ENCODE measurements around the gene CBLN2.

Gene CBLN2

GRCh38 chr18:72544092-72544886 lies at the start of gene CBLN2:
CBLN2 (minus strand) TSS chr18:72544342; CDS start chr18:72542160, 2,182 bp downstream.
- DNase-seq (ENCODE audit: low spot score) = no peak

GRCh38 chr18:72588360-72588759 lies 44.2 kb upstream of the CBLN2 start:
- no peak for DNase-seq (ENCODE audit: low spot score)

- no peak for DNase-seq (ENCODE audit: low spot score)
These were observed 40.6 kb upstream of the CBLN2 start for GRCh38 chr18:72584787-72585186.

GRCh38 chr18:72581976-72582375 lies 37.8 kb upstream of the CBLN2 start:
- DNase-seq (ENCODE audit: low spot score) = no peak

GRCh38 chr18:72572896-72573295 lies 28.8 kb upstream of the CBLN2 start:
- DNase-seq (ENCODE audit: low spot score) = no peak

GRCh38 chr18:72566290-72566689 lies 22.1 kb upstream of the CBLN2 start:
- DNase-seq (ENCODE audit: low spot score) = no peak

GRCh38 chr18:72555968-72556367 lies 11.8 kb upstream of the CBLN2 start:
- no peak for DNase-seq (ENCODE audit: low spot score)

GRCh38 chr18:72555101-72555500 lies 11.0 kb upstream of the CBLN2 start:
- no peak for DNase-seq (ENCODE audit: low spot score)

GRCh38 chr18:72543357-72544055 lies 636 bp downstream of the CBLN2 start:
- no peak for DNase-seq (ENCODE audit: low spot score)

- DNase-seq (ENCODE audit: low spot score) = no peak
These were observed 1.2 kb downstream of the CBLN2 start for GRCh38 chr18:72542984-72543356.

- DNase-seq (ENCODE audit: low spot score) = no peak
These were observed 1.8 kb downstream of the CBLN2 start for GRCh38 chr18:72542342-72542741.

GRCh38 chr18:72541871-72542332 lies 2.2 kb downstream of the CBLN2 start:
- DNase-seq (ENCODE audit: low spot score) = no peak

- no peak for DNase-seq (ENCODE audit: low spot score)
These were observed 4.2 kb downstream of the CBLN2 start for GRCh38 chr18:72539901-72540300.

GRCh38 chr18:72530622-72531021 lies 13.5 kb downstream of the CBLN2 start:
- DNase-seq (ENCODE audit: low spot score) = peak; percentile 2

GRCh38 chr18:72504866-72505265 lies 39.3 kb downstream of the CBLN2 start:
- DNase-seq (ENCODE audit: low spot score) = no peak

GRCh38 chr18:72502671-72503431 lies 41.3 kb downstream of the CBLN2 start:
- no peak for DNase-seq (ENCODE audit: low spot score)

- no peak for DNase-seq (ENCODE audit: low spot score)
These were observed 51.6 kb downstream of the CBLN2 start for GRCh38 chr18:72492497-72492896.
